ENCODE measurements around the gene DLGAP3. TPM values are rescaled to one million over a fixed set of nuclear protein-coding genes. Genes with fewer than 3 reads are reported as not detected.
A peak's percentile ranks its signal among the peaks of the same experiment; 100 is the strongest.

DLGAP3 gene
- total and polyA plus RNA-seq, 2 of the 13 experiments (the other 11 are each of a cell fraction or from before 2014, with no cell fraction given), result 0.03 to 0.04 TPM

DNA sequence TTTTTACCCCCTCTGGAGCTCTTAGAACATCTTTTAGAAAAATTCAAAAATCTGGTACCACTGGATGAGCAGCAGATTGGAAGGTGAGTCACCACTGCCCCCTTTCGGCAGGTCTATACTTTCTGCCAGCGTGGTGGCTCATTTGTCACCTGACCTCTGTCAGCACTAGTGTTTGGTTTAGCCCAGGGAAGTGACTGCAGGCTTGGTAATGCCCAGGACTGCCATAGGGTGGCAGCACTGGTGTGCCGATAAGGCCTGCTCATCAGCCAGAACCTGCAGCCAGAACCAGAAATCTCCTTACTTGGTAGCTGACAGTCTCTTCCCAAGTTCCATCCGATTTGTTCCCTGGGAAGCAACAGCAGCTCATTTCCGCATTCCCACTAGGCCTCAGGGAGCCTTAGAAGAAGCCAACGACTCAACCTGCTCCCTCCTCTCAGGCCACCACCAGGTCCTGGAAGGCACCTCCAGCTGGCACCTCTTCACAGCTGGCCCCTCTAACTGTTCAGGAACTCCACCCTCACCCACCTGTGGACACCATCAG, 76.7 kb downstream of the DLGAP3 start (continued):
- TF ChIP-seq RXRB (CRISPR knock-in tag; IDR thresholded peaks at IDR 0.05; ENCODE audit: borderline replicate concordance) (peak; percentile 51; the same call in 1 of the 2 replicates), SCMH1 (CRISPR knock-in tag; IDR thresholded peaks at IDR 0.05; ENCODE audit: borderline replicate concordance) (no peak), LCORL (IDR thresholded peaks at IDR 0.05) (no peak), LCORL (CRISPR knock-in tag; IDR thresholded peaks at IDR 0.05) (0 out of 2 replicates have a peak, but pooled peaks have one; percentile 28), ARID4A (CRISPR knock-in tag; IDR thresholded peaks at IDR 0.05; ENCODE audit: borderline replicate concordance) (peak; percentile 47; the same call in 1 of the 2 replicates), ZNF652 (CRISPR knock-in tag; IDR thresholded peaks at IDR 0.05; ENCODE audit: borderline replicate concordance, low read depth) (no peak; the same call in 1 of the 2 replicates), HMGXB4 (CRISPR knock-in tag; IDR thresholded peaks at IDR 0.05; ENCODE audit: borderline replicate concordance in 1 of 2, low read depth in 1 of 2) (peak; percentile 82 to 84; a peak in 2 of 4 replicates), THAP11 (CRISPR knock-in tag; IDR thresholded peaks at IDR 0.05) (peak; percentile 56), POGZ (CRISPR knock-in tag; IDR thresholded peaks at IDR 0.05) (peak; percentile 67), ADNP (CRISPR knock-in tag; IDR thresholded peaks at IDR 0.05) (no peak), FOXC1 (CRISPR knock-in tag; IDR thresholded peaks at IDR 0.05; ENCODE audit: borderline replicate concordance) (peak; percentile 71; the same call in 1 of the 2 replicates), ZNF44 (CRISPR knock-in tag; IDR thresholded peaks at IDR 0.05) (no peak), CBX5 (CRISPR knock-in tag; IDR thresholded peaks at IDR 0.05; ENCODE audit: borderline replicate concordance) (peak; percentile 60; the same call in 1 of the 2 replicates), KMT2A (CRISPR knock-in tag; IDR thresholded peaks at IDR 0.05) (peak; percentile 33; the same call in 1 of the 2 replicates), SALL1 (CRISPR knock-in tag; IDR thresholded peaks at IDR 0.05) (peak; percentile 72), NFKBIZ (CRISPR knock-in tag; IDR thresholded peaks at IDR 0.05) (no peak), RAD21 (CRISPR knock-in tag; IDR thresholded peaks at IDR 0.05) (peak; percentile 83), YY1 (IDR thresholded peaks at IDR 0.05; ENCODE audit: insufficient read depth, insufficient replicate concordance, low read depth, low read length) (peak; percentile 36)
- TF ChIP-seq, protein P1, sequence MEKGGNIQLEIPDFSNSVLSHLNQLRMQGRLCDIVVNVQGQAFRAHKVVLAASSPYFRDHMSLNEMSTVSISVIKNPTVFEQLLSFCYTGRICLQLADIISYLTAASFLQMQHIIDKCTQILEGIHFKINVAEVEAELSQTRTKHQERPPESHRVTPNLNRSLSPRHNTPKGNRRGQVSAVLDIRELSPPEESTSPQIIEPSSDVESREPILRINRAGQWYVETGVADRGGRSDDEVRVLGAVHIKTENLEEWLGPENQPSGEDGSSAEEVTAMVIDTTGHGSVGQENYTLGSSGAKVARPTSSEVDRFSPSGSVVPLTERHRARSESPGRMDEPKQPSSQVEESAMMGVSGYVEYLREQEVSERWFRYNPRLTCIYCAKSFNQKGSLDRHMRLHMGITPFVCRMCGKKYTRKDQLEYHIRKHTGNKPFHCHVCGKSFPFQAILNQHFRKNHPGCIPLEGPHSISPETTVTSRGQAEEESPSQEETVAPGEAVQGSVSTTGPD (CRISPR knock-in tag; IDR thresholded peaks at IDR 0.05), result peak; percentile 92
- TF ChIP-seq, protein P2, sequence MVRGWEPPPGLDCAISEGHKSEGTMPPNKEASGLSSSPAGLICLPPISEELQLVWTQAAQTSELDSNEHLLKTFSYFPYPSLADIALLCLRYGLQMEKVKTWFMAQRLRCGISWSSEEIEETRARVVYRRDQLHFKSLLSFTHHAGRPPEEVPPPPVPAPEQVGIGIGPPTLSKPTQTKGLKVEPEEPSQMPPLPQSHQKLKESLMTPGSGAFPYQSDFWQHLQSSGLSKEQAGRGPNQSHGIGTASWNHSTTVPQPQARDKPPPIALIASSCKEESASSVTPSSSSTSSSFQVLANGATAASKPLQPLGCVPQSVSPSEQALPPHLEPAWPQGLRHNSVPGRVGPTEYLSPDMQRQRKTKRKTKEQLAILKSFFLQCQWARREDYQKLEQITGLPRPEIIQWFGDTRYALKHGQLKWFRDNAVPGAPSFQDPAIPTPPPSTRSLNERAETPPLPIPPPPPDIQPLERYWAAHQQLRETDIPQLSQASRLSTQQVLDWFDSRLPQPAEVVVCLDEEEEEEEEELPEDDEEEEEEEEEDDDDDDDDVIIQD (CRISPR knock-in tag; IDR thresholded peaks at IDR 0.05; ENCODE audit: low read depth), result peak; percentile 31; the same call in 1 of the 2 replicates
- TF ChIP-seq, protein P3, sequence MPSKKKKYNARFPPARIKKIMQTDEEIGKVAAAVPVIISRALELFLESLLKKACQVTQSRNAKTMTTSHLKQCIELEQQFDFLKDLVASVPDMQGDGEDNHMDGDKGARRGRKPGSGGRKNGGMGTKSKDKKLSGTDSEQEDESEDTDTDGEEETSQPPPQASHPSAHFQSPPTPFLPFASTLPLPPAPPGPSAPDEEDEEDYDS (CRISPR knock-in tag; IDR thresholded peaks at IDR 0.05), result peak; percentile 51; the same call in 1 of the 2 replicates

Data from HepG2 (cell line).